Hepatocyte (in vitro differentiated cells): Measurements from ENCODE around the gene MBP. TPM values are rescaled to one million over a fixed set of nuclear protein-coding genes. Genes with fewer than 3 reads are reported as not detected.

Source experiments
- DNase-seq: peaks from one replicate; pipeline ENCODE4 v3.0.0-alpha.2; 2016; ENCODE audit warnings: low spot score
- H2AFZ ChIP-seq: fragments of 200-600 bp; sonication (generic); 2 replicates; pipeline ENCODE4 v1.6.0; 2016; ENCODE audit warnings: antibody characterized with exemption, mild to moderate bottlenecking
- H3K27ac ChIP-seq: fragments of 200-600 bp; sonication (generic); 2 replicates; pipeline ENCODE4 v1.5.1; 2016; ENCODE audit warnings: mild to moderate bottlenecking
- H3K27me3 ChIP-seq: fragments of 200-600 bp; sonication (generic); 2 replicates; pipeline ENCODE4 v1.6.1; 2016
- H3K36me3 ChIP-seq: fragments of 200-600 bp; sonication (generic); replicated peaks from 2 replicates; pipeline ENCODE4 v1.5.1; 2016; ENCODE audit warnings: low read depth; ENCODE audit not compliant: insufficient read depth
- H3K4me1 ChIP-seq: fragments of 200-600 bp; sonication (generic); 2 replicates; pipeline ENCODE4 v1.5.1; 2016; ENCODE audit warnings: mild to moderate bottlenecking, moderate library complexity; ENCODE audit not compliant: insufficient read depth
- H3K4me2 ChIP-seq: fragments of 200-600 bp; sonication (generic); 2 replicates; pipeline ENCODE4 v1.6.0; 2016
- H3K4me3 ChIP-seq: fragments of 200-600 bp; sonication (generic); 2 replicates; pipeline ENCODE4 v1.5.1; 2016; ENCODE audit warnings: mild to moderate bottlenecking
- H3K79me2 ChIP-seq: fragments of 200-600 bp; sonication (generic); 2 replicates; pipeline ENCODE4 v1.6.0; 2017; ENCODE audit warnings: mild to moderate bottlenecking
- H3K9me2 ChIP-seq: fragments of 200-600 bp; sonication (generic); replicated peaks from 2 replicates; pipeline ENCODE4 v1.6.0; 2017; ENCODE audit warnings: mild to moderate bottlenecking; ENCODE audit not compliant: insufficient read depth
- H3K9me3 ChIP-seq: fragments of 200-600 bp; sonication (generic); 2 replicates; pipeline ENCODE4 v1.5.1; 2016; ENCODE audit warnings: low read depth, mild to moderate bottlenecking
- H4K20me1 ChIP-seq: fragments of 200-600 bp; sonication (generic); 2 replicates; pipeline ENCODE4 v1.6.0; 2016; ENCODE audit warnings: mild to moderate bottlenecking; ENCODE audit not compliant: insufficient read depth, poor library complexity, severe bottlenecking
- CTCF ChIP-seq: fragments of 200-600 bp; sonication (generic); IDR thresholded peaks from 2 replicates; pipeline ENCODE4 v1.5.1; 2016; ENCODE audit warnings: antibody characterized with exemption, mild to moderate bottlenecking; ENCODE audit not compliant: poor library complexity
- EZH2 ChIP-seq: fragments of 200-600 bp; sonication (generic); IDR thresholded peaks from 2 replicates; pipeline ENCODE4 v1.6.1; 2016; ENCODE audit warnings: antibody characterized with exemption, mild to moderate bottlenecking, borderline replicate concordance
- EZH2phosphoT487 ChIP-seq: fragments of 200-600 bp; sonication (generic); IDR thresholded peaks from one replicate; pipeline ENCODE4 v1.6.1; 2018; ENCODE audit warnings: antibody characterized with exemption, mild to moderate bottlenecking, low read depth, moderate library complexity; ENCODE audit not compliant: unreplicated experiment, severe bottlenecking
- WGBS: methylation state at CpG from one replicate; pipeline ENCODE4 v1.1.6; 2016; ENCODE audit warnings: low lambda C conversion rate; ENCODE audit errors: missing lambda C conversion rate; 5-methylcytosine and 5-hydroxymethylcytosine counted together
- polyA plus RNA-seq: library from polyadenylated mRNA; unstranded; fragments of >200 nt; fragmentation: Nextera tagmentation; extraction: Ambion mirVana; gene quantifications from 2 replicates; pipeline ENCODE4 v1.2.1, GENCODE V29; 2016
- total RNA-seq: library from RNA; depleted of rRNA; stranded (reverse); fragments of >200 nt; gene quantifications from 2 replicates; pipeline ENCODE4 v1.2.3, GENCODE V29; 2014

The MBP gene
- total and polyA plus RNA-seq, 2 experiments from 2014 or later = 21.6 to 22.1 TPM

- TF ChIP-seq EZH2 (no peak), EZH2phosphoT487 (no peak), CTCF (no peak)
- H3K36me3 ChIP-seq = no peaks in the 10 kb centered on the region
- 63% methylated on average over 1 of the region's 1 CpG for WGBS
- no peaks in the 10 kb centered on the region for H3K27me3 ChIP-seq
- no peaks in the 10 kb centered on the region for H3K79me2 ChIP-seq
- no peaks in the 10 kb centered on the region for H3K9me2 ChIP-seq
- H2AFZ ChIP-seq = no peak overlapping the region
- no peak for DNase-seq
- H3K4me1 ChIP-seq = peaks cover 3% of the 10 kb centered on the region
- H3K4me2 ChIP-seq = no peak overlapping the region
- no peak overlapping the region for H3K4me3 ChIP-seq
- no peak overlapping the region for H3K27ac ChIP-seq
- H3K9me3 ChIP-seq = no peaks in the 10 kb centered on the region
- no peaks in the 10 kb centered on the region for H4K20me1 ChIP-seq
These were observed 44.4 kb upstream of the MBP start for GRCh38 chr18:77177009-77177408.

DNA sequence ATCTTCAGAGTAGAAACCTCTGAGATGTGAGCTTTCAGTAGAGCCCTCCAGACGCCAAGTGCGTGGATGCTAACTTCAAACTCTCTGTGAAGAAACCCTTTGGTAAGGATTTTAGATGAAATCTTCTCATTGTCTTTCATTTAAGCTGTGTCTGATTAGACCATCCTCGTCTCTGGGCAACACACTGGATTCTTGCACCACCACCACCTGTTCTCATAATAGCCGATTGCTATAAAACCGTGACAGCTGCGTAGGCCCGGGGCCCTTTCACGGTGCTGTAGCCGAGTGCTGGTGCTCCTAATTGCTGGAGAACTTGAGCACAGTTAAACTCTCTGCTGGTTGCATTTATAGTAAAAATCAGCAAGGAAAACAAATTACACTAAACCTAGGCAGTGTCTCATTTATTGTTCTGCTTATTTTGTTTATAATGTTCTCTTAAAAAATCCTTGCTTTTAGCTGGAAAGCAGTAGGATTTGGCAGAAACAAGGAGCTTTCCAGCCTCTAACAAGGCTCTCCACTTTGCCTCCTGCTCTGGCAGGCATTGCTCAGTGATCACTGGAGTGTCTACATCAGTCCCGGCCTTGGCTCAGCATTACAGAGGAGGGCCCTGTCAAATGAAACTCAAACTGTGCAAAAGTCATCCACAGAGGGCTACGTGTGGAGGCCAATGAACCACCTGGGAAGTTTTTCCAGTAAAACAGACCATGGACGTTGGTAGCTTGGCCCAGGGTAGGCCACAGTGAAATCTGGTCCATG is 40.9 kb upstream of the MBP start:
- H3K27ac ChIP-seq = no peak overlapping the region
- no peak overlapping the region for H3K4me2 ChIP-seq
- H3K9me3 ChIP-seq = no peaks in the 10 kb centered on the region
- H4K20me1 ChIP-seq = no peaks in the 10 kb centered on the region
- no peaks in the 10 kb centered on the region for H3K27me3 ChIP-seq
- TF ChIP-seq EZH2phosphoT487 = no peak
- no peak for TF ChIP-seq CTCF
- no peak for TF ChIP-seq EZH2
- WGBS = 59% methylated on average over 12 of the region's 12 CpGs
- no peaks in the 10 kb centered on the region for H3K36me3 ChIP-seq
- H3K4me3 ChIP-seq = no peak overlapping the region
- H3K4me1 ChIP-seq = peaks cover 3% of the 10 kb centered on the region
- no peaks in the 10 kb centered on the region for H3K9me2 ChIP-seq
- no peak for DNase-seq
- H2AFZ ChIP-seq = no peak overlapping the region
- no peaks in the 10 kb centered on the region for H3K79me2 ChIP-seq

- Histone ChIP-seq H3K4me2 (no peak overlapping the region), H3K4me1 (peaks cover 3% of the 10 kb centered on the region), H3K36me3 (no peaks in the 10 kb centered on the region), H3K79me2 (no peaks in the 10 kb centered on the region), H2AFZ (no peak overlapping the region), H3K9me2 (no peaks in the 10 kb centered on the region), H3K4me3 (no peak overlapping the region), H3K27ac (no peak overlapping the region), H3K27me3 (no peaks in the 10 kb centered on the region), H3K9me3 (no peaks in the 10 kb centered on the region), H4K20me1 (no peaks in the 10 kb centered on the region)
- DNase-seq = no peak
- no peak for TF ChIP-seq EZH2
- no peak for TF ChIP-seq EZH2phosphoT487
- no peak for TF ChIP-seq CTCF
- 72% methylated on average over 8 of the region's 8 CpGs for WGBS
These were observed 38.4 kb upstream of the MBP start for GRCh38 chr18:77170890-77171410.
